Fibroblast of lung (primary cell): ENCODE measurements around the gene NT5DC3.

Experiments used
- EZH2 ChIP-seq: IDR thresholded peaks from 2 replicates; pipeline ENCODE4 v1.5.1; 2012; ENCODE audit warnings: low read length, control low read depth, mild to moderate bottlenecking; ENCODE audit errors: missing control alignments
- TF ChIP-seq, protein P1 (sequence below), 2 donors: IDR thresholded peaks in 1 of 2; conservative IDR thresholded peaks in 1 of 2; 1 replicate in 1 of 2; 2 replicates in 1 of 2; pipeline ENCODE4 v1.5.1; 2011 to 2012; ENCODE audit warnings: low read length in 2 of 2, control low read depth in 1 of 2, inconsistent platforms in 1 of 2, low read depth in 1 of 2, mild to moderate bottlenecking in 1 of 2

GRCh38 chr12:103864710-103865109 is 23.7 kb upstream of the NT5DC3 start:
- TF ChIP-seq, protein P1, sequence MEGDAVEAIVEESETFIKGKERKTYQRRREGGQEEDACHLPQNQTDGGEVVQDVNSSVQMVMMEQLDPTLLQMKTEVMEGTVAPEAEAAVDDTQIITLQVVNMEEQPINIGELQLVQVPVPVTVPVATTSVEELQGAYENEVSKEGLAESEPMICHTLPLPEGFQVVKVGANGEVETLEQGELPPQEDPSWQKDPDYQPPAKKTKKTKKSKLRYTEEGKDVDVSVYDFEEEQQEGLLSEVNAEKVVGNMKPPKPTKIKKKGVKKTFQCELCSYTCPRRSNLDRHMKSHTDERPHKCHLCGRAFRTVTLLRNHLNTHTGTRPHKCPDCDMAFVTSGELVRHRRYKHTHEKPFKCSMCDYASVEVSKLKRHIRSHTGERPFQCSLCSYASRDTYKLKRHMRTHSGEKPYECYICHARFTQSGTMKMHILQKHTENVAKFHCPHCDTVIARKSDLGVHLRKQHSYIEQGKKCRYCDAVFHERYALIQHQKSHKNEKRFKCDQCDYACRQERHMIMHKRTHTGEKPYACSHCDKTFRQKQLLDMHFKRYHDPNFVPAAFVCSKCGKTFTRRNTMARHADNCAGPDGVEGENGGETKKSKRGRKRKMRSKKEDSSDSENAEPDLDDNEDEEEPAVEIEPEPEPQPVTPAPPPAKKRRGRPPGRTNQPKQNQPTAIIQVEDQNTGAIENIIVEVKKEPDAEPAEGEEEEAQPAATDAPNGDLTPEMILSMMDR (conservative IDR thresholded peaks at IDR 0.05 in 1 of 2, IDR thresholded peaks at IDR 0.05 in 1 of 2; ENCODE audit: low read depth in 1 of 2, low read length in 2 of 2): no peak
- no peak for TF ChIP-seq EZH2
